ENCODE measurements around the gene NAALADL2. TPM values are rescaled to one million over a fixed set of nuclear protein-coding genes. Genes with fewer than 3 reads are reported as not detected.

The NAALADL2 gene
- total RNA-seq, 4 donors from 2014 or later = 0.36 to 9.2 (median 0.63) TPM

GRCh38 chr3:175741951-175742350, 882.8 kb downstream of the NAALADL2 start:
- TF ChIP-seq POLR2A (IDR thresholded peaks at IDR 0.05) = no peak
- TF ChIP-seq CTCF (IDR thresholded peaks at IDR 0.05 in 4 of 5, conservative IDR thresholded peaks at IDR 0.05 in 1 of 5) = no peak
- Histone ChIP-seq H3K27ac (no peak overlapping the region), H3K4me1 (no peaks in the 10 kb centered on the region), H3K27me3 (no peaks in the 10 kb centered on the region), H3K36me3 (no peaks in the 10 kb centered on the region), H3K4me3 (no peak overlapping the region), H3K9me3 (no peaks in the 10 kb centered on the region)
- intact Hi-C loops (cut with DNase I; ENCODE audit: low total_unique reads) = no loop called here
- in situ Hi-C loops (cut with MboI; ENCODE audit: low sequenced_read_pairs in 4 of 4) = no loop called here
- ATAC-seq = no peak
- no peak for DNase-seq

GRCh38 chr3:175743733-175744400, 884.7 kb downstream of the NAALADL2 start:
- H3K36me3 ChIP-seq = no peaks in the 10 kb centered on the region
- intact Hi-C loops (cut with DNase I; ENCODE audit: low total_unique reads) (no loop called here), in situ Hi-C loops (cut with MboI; ENCODE audit: low sequenced_read_pairs in 4 of 4) (no loop called here)
- TF ChIP-seq POLR2A (IDR thresholded peaks at IDR 0.05) (no peak), CTCF (IDR thresholded peaks at IDR 0.05 in 4 of 5, conservative IDR thresholded peaks at IDR 0.05 in 1 of 5) (no peak)
- DNase-seq (no peak), ATAC-seq (no peak)
- H3K4me3 ChIP-seq = no peak overlapping the region
- no peaks in the 10 kb centered on the region for H3K4me1 ChIP-seq
- H3K27ac ChIP-seq = no peak overlapping the region
- H3K27me3 ChIP-seq = no peaks in the 10 kb centered on the region
- no peaks in the 10 kb centered on the region for H3K9me3 ChIP-seq

- no peaks in the 10 kb centered on the region for H3K4me1 ChIP-seq
- H3K27me3 ChIP-seq = no peaks in the 10 kb centered on the region
- no peaks in the 10 kb centered on the region for H3K9me3 ChIP-seq
- DNase-seq = no peak
- H3K36me3 ChIP-seq = no peaks in the 10 kb centered on the region
- in situ Hi-C loops (cut with MboI; ENCODE audit: low sequenced_read_pairs in 4 of 4) = no loop called here
- H3K4me3 ChIP-seq = no peak overlapping the region
- no peak overlapping the region for H3K27ac ChIP-seq
- intact Hi-C loops (cut with DNase I; ENCODE audit: low total_unique reads) = no loop called here
- ATAC-seq = no peak
- no peak for TF ChIP-seq CTCF (IDR thresholded peaks at IDR 0.05 in 4 of 5, conservative IDR thresholded peaks at IDR 0.05 in 1 of 5)
- TF ChIP-seq POLR2A (IDR thresholded peaks at IDR 0.05) = no peak
Observed at GRCh38 chr3:175746308-175746707, 887.2 kb downstream of the NAALADL2 start.

- in situ Hi-C loops (cut with MboI; ENCODE audit: low sequenced_read_pairs in 4 of 4) (no loop called here), intact Hi-C loops (cut with DNase I; ENCODE audit: low total_unique reads) (no loop called here)
- Histone ChIP-seq H3K27ac (no peak overlapping the region), H3K27me3 (no peaks in the 10 kb centered on the region), H3K4me1 (no peaks in the 10 kb centered on the region), H3K36me3 (no peaks in the 10 kb centered on the region), H3K9me3 (no peaks in the 10 kb centered on the region), H3K4me3 (no peak overlapping the region)
- ATAC-seq = no peak
- TF ChIP-seq CTCF (IDR thresholded peaks at IDR 0.05 in 4 of 5, conservative IDR thresholded peaks at IDR 0.05 in 1 of 5) (no peak), POLR2A (IDR thresholded peaks at IDR 0.05) (no peak)
- no peak for DNase-seq
Observed at GRCh38 chr3:175748087-175748730, 889.1 kb downstream of the NAALADL2 start.

All from gastrocnemius medialis (tissue), 4 donors.